DMS 273 treated with DMSO at 0.1 percent for 48 hours (cell line): Measurements from ENCODE around the gene ZNRF2.
"Not testable (repeated sequence)": the region's sequence is repeated elsewhere in the genome, so short reads cannot be mapped to it uniquely, and the experiment has no call there.

Source experiments
- DNase-seq: peaks from one replicate; lab custom pipeline; 2025; lab: John Stamatoyannopoulos, UW

Gene ZNRF2

GRCh38 chr7:30289634-30290033 is 5.2 kb downstream of the ZNRF2 start:
- not testable (repeated sequence) for DNase-seq

DNA sequence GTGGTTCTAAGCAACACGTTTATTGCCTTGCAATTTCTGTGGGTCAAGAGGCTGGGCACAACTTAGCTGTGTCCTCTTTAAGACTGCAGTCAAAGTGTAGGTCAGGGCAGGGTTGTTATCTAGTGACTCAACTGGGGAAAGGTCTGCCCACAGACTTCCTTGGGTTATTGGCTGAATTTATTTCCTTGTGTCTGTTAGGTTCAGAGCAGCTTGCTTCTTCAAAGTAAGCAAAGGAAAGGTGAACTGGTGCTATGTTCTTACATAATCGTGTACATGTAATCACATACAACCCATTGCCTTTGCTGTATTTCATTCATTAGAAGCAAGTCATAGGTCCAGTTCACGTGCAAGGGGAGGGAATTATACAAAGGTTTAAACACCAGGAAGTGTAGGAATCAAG is 5.9 kb downstream of the ZNRF2 start:
- not testable (repeated sequence) for DNase-seq

DNA sequence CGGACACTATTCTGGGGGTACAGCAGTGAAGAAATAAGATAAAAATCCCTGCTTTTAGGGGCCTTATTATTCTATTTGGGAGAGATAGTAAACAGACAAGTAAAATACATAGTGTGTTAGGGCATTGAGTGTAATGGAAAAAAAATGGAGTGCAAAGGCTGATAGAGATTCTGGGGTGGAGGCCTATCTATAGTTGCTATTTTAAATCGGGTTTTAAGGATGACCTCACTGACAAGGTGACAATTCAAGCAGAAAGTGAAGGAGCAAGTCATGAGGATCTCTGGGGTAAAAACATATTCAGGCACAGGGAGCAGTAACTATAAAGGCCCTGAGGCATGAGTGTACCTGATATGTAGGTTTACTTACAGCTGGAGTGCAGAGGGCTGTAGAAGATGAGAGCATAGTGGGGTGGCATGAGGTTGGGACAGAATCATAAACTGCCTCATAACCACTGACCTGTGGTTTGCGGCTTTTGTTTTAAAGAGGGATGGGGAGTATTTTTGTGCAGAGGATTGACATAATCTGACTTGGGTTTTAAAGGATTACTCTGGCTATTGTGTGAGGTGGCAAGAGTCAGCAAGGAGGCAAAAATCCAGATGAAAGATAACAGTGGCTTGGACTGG is 8.1 kb downstream of the ZNRF2 start:
- not testable (repeated sequence) for DNase-seq

DNA sequence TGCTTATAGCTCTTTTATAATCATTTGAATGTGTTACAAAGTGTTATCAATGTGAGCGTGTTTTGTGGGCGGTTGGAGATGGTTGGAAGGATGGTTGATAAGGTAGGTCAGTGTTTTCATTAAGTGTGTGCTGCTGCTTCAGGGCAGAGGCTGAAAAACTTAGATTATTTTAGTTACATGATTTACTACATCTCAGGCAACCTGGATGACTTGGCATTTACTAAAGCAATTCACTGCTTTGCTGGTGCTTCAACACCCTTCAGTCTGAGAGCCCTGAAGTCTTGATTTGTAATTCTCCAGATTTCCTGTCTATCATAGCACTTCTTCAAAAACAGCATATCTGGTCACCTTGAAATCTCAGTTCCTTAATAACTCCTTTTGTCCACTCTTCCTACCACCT is 11.9 kb downstream of the ZNRF2 start:
- DNase-seq = not testable (repeated sequence)

- not testable (repeated sequence) for DNase-seq
Observed at GRCh38 chr7:30297499-30297898, 13.1 kb downstream of the ZNRF2 start.

DNA sequence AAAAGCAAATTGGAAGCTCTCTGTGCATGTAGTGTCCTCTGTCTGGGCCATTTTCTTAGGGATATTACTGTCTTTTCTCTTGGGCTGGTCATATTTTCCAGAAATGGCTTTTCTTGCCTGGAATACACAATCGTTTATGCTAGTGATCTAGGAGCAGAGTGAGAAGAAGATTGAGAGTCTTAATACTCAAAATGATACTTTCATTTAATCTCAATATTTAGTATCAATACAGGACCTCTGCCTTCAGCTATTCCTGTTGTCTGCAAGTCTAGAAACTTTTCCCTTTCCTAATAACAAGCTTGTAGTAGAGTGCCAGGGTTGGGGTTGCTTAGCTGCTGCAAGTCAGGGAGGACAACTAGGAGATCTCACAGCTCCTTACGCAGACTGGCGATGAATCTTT is 14.0 kb downstream of the ZNRF2 start:
- DNase-seq = not testable (repeated sequence)

DNA sequence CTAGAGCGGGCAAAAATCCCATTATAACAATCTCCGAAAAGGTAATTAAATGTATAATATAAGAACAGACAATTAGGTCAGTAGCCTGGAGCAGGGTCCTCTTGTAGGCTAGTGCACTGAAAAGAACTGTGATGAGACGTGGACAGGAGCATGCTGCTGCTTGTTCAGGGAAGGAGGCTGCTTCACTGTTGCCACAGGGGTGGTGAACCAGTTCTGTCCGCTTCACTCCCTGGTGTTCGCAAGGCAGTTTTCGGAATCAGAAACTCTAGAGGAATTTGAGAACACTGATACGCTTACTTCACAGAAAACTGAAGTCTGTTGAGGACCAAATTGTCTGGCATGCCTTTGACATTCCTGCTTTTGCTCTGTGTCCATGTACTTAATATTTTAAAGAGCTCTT is 17.4 kb downstream of the ZNRF2 start:
- no peak for DNase-seq

DNA sequence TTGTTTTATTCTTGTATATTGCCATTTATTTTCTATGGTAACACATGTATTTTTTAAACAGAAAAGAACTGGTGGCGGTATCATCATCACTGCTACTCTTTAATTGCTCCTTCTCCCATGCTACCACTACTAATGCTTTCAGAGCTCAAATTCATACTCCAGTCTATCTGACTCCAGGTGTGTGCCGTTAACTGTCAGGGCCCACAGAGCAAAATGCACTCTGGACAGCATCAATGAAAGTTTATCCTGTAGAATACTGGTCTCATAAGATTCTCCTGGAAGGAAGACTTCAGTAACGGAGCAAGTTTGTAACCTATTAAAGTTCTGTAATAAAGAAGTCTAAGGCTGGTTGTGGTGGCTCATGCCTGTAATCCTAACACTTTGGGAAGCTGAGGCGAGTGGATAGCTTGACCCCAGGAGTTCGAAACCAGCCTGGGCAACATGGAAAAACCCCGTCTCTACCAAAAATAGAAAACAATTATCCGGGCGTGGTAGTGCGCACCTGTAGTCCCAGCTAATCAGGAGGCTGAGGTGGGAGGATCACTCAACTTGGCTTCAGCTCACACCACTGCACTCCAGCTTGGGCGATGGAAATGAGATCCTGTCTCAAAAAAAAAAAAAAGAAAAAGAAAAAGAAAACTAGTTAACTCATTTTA is 18.4 kb downstream of the ZNRF2 start:
- DNase-seq = no peak

DNA sequence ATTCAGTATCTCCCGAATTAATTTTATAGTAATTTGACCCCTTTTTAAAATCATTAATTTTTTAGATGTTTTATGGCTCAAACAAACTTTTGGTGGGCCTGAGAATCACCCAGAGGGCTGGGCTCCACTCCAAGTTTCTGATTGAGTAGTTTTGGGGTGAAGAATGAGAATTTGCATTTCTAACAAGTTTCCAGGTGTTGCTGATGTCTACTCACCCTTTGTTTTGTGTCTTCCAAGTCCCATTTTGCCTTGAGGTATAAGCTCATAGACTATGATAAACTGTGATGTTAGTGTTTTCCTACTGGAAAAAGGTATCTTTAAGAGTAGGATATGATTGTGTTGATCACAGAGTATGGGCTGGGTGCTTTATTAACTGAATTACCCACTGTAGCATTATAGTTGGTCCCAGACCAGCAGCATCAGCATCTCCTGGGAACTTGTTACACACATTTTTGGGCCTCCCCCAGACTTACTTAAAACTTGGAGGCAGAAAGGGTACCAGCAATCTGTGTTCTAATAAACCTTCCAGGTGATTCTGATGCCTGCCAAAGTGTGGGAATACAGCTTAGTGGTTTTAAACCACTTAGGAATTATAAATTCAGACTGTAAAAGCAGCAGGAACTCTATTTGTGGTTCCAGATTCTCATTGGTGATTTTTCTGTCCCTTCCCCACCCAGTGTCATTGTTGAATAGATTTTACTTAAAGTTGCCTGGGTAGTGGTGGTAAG is 19.1 kb downstream of the ZNRF2 start:
- DNase-seq = no peak

DNA sequence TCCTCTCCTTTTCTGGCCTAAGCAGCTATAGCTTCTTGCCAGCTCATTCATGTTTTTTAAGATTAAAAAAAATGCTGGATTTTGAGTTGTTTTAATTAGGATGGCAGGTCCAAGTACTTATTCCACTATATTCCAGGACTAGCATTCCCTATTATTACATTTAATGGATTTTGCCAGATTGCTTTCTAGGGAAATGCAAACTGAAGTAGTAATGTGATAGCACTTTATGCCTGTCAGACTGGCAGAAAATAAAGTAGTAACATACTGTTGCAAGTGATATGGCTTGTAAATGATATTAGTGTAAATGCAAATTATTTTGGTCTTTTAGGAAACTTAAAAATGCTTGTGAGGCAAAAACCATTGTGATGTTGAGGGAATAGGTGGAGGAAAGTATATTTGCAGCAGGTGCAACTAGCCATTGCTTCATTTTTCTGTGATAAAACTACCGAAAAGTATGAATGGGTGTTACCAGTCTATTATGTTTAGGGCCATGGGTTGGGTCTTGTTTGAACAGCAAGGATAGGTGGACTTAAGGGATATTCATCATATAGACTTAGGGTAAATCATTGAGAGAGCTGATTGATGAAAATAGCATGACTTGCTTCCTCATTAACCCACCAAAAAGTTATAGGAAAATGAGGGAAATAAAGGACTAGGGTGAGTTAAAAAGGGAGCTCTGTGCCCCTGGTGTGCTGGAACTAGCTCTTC is 19.9 kb downstream of the ZNRF2 start:
- peak; percentile 56 for DNase-seq

- DNase-seq = no peak
Observed at GRCh38 chr7:30306976-30307375, 22.6 kb downstream of the ZNRF2 start.

GRCh38 chr7:30308389-30308788 is 24.0 kb downstream of the ZNRF2 start:
- DNase-seq = peak; percentile 41

- peak; percentile 51 for DNase-seq
Observed at GRCh38 chr7:30309302-30309701, 24.9 kb downstream of the ZNRF2 start.

DNA sequence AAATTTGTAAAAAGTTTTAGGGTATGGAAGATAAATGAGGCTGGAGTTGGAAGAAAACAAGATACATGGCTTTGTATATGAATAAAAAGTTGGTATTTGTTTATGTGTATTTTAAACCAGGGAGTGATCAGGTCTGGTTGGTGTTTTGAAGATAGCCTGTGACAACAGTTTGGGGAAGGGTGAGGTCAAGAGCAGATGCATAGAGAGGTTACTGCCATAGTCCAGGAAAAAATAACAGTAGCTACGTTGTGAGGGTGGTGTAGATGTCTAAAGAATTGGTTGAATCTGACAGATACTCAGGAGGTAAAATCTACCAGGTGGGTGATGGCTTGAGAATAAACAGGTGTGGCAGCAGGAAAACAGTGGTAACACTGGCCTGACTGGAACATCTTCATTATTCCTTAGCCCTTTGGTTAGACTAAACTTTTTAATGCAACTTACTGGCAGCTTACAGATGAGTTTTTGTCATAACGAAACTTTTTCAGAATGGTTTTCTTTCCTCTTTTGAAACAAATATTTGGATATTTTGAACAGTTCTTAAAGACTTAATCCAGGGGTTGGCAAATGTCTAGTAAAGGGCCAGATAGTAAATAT is 25.5 kb downstream of the ZNRF2 start:
- no peak for DNase-seq

DNA sequence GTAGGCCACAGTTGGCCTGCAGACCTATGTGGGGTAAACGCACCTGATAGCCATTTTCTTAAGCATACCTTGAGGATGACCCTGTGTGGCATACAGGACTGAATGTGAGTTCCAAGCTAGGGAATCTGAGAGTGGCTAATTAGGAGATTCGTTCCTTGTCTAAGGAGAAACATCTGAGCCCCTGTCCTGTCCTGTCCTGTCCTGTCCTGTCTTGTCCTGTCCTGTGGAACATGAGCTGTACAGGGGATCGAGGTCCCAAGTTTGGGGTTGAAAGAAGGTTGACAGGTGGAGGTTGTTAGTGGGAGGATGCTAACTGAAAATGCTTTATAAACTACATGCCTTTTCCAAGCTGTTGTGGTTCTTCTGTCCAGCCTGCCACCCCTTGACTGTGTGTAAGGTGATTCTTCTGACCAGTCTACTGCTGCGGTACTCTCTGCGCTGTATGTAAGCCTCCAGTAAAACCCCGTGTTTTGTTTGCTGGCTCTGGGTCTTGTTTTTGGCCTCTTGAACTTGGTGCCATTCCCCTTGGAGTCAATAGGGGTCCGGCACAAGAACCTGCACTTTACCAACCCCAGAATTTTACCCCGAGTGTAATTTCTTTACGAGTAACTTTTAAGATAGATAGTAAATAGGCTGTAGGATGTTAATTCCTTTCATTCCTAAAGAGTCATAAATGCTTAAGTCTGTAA is 26.4 kb downstream of the ZNRF2 start:
- no peak for DNase-seq

DNA sequence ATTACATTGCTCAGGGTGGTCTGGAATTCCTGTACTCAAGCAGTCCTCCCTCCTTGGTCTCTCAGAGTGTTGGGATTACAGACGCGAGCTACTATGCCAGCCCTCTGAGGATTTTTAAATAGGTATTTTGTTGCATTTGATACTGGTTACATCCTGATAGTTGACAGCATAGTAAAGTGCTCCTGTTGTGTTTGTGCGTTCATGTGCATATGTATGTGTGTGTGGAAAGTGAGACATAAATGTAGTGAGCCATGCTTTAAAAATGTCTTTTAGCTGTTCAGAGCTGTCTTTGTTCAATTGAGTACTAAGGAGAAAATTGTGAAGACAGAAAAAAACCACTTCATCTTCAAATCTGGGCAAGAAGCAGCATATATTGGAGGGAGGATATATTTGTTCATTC is 27.8 kb downstream of the ZNRF2 start:
- no peak for DNase-seq

- no peak for DNase-seq
Observed at GRCh38 chr7:30313348-30313747, 29.0 kb downstream of the ZNRF2 start.

GRCh38 chr7:30313793-30314192 is 29.4 kb downstream of the ZNRF2 start:
- DNase-seq = no peak

DNA sequence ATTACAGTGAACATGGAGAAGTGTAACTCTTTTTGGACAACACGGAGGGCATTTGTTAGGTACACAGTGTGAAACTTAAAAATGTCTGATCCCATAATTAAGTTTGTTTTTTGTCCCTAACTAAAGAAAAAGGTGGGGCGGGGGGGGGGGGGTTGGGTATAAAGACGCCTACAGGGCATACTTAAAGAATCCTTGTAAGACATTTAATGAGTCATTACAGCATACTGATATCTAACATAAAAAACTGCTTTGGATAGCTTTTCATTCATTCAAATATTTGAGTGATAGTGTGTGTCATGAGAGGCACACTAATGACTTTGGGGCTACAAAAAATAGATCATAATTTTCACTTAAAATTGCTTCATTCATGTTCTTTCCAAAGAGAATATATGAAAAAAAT is 31.2 kb downstream of the ZNRF2 start:
- no peak for DNase-seq

DNA sequence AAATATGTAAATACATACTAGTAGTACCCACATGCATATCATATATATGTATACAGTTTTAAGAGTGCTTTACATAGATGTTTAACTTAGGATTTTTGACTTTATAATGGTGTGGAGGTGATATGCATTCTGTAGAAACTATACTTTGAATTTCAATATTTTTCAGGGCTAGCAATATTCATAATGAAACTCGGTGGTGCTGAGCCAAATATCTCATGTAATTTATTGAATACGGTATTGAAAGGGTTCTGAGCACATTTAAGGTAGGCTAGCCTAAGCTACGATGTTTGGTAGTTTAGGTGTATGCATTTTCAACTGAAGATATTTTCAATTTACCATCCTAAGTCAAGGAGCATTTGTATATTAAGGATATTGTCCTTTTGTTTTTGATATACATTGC is 36.0 kb downstream of the ZNRF2 start:
- no peak for DNase-seq

- peak; percentile 84 for DNase-seq
Observed at GRCh38 chr7:30321089-30321881, 36.9 kb downstream of the ZNRF2 start.
